Mononuclear cell (primary cell): ENCODE measurements around the gene SOX9. TPM values are rescaled to one million over a fixed set of nuclear protein-coding genes. Genes with fewer than 3 reads are reported as not detected.
"Not testable (repeated sequence)": the region's sequence is repeated elsewhere in the genome, so short reads cannot be mapped to it uniquely, and the experiment has no call there.

Experiments
- H3K27me3 ChIP-seq: 2 replicates; pipeline ENCODE4 v1.6.0; 2011; ENCODE audit warnings: low read length, control low read depth; ENCODE audit not compliant: insufficient read depth
- H3K4me1 ChIP-seq: 2 replicates; pipeline ENCODE4 v1.5.1; 2011; ENCODE audit warnings: mild to moderate bottlenecking, low read length, control low read depth; ENCODE audit not compliant: insufficient read depth
- H3K4me3 ChIP-seq: 2 replicates; pipeline ENCODE4 v1.5.1; 2011; ENCODE audit warnings: mild to moderate bottlenecking, low read length, moderate library complexity
- H3K9me3 ChIP-seq: 2 replicates; pipeline ENCODE4 v1.5.1; 2011; ENCODE audit warnings: low read depth, mild to moderate bottlenecking, control low read depth, low read length
- total RNA-seq: library from RNA; depleted of rRNA; stranded (reverse); fragments of >200 nt; gene quantifications from one replicate; pipeline ENCODE4 v1.2.3, GENCODE V29; 2012

Gene SOX9
- total RNA-seq, 1 donor: not detected

- Histone ChIP-seq H3K9me3 (no peaks in the 10 kb centered on the region), H3K4me3 (no peak overlapping the region), H3K27me3 (no peaks in the 10 kb centered on the region), H3K4me1 (no peaks in the 10 kb centered on the region)
Measured at GRCh38 chr17:72134608-72135394, 14.0 kb downstream of the SOX9 start.

- Histone ChIP-seq H3K27me3 (no peaks in the 10 kb centered on the region), H3K4me1 (no peaks in the 10 kb centered on the region), H3K4me3 (no peak overlapping the region), H3K9me3 (no peaks in the 10 kb centered on the region)
Measured at GRCh38 chr17:72135546-72136325, 14.9 kb downstream of the SOX9 start.

GRCh38 chr17:72136692-72137091 lies 15.9 kb downstream of the SOX9 start:
- no peaks in the 10 kb centered on the region for H3K4me1 ChIP-seq
- no peak overlapping the region for H3K4me3 ChIP-seq
- H3K9me3 ChIP-seq: no peaks in the 10 kb centered on the region
- no peaks in the 10 kb centered on the region for H3K27me3 ChIP-seq

- H3K9me3 ChIP-seq: no peaks in the 10 kb centered on the region
- H3K27me3 ChIP-seq: no peaks in the 10 kb centered on the region
- no peaks in the 10 kb centered on the region for H3K4me1 ChIP-seq
- no peak overlapping the region for H3K4me3 ChIP-seq
Measured at GRCh38 chr17:72137161-72137560, 16.3 kb downstream of the SOX9 start.

- no peaks in the 10 kb centered on the region for H3K27me3 ChIP-seq
- H3K4me1 ChIP-seq: no peaks in the 10 kb centered on the region
- no peak overlapping the region for H3K4me3 ChIP-seq
- no peaks in the 10 kb centered on the region for H3K9me3 ChIP-seq
Measured at GRCh38 chr17:72139212-72139611, 18.4 kb downstream of the SOX9 start.

- H3K4me1 ChIP-seq: no peaks in the 10 kb centered on the region
- no peaks in the 10 kb centered on the region for H3K27me3 ChIP-seq
- no peaks in the 10 kb centered on the region for H3K9me3 ChIP-seq
- no peak overlapping the region for H3K4me3 ChIP-seq
Measured at GRCh38 chr17:72141336-72141735, 20.5 kb downstream of the SOX9 start.

- not testable (repeated sequence) for H3K9me3 ChIP-seq, H3K27me3 ChIP-seq, H3K4me3 ChIP-seq, H3K4me1 ChIP-seq
Measured at GRCh38 chr17:72142097-72142496, 21.3 kb downstream of the SOX9 start.

GRCh38 chr17:72142614-72143013 lies 21.8 kb downstream of the SOX9 start:
- H3K4me1 ChIP-seq: no peaks in the 10 kb centered on the region
- H3K4me3 ChIP-seq: no peak overlapping the region
- no peaks in the 10 kb centered on the region for H3K9me3 ChIP-seq
- no peaks in the 10 kb centered on the region for H3K27me3 ChIP-seq

GRCh38 chr17:72143245-72143644 lies 22.4 kb downstream of the SOX9 start:
- Histone ChIP-seq H3K9me3 (no peaks in the 10 kb centered on the region), H3K4me3 (no peak overlapping the region), H3K4me1 (no peaks in the 10 kb centered on the region), H3K27me3 (no peaks in the 10 kb centered on the region)

- Histone ChIP-seq H3K4me3 (no peak overlapping the region), H3K4me1 (no peaks in the 10 kb centered on the region), H3K27me3 (no peaks in the 10 kb centered on the region), H3K9me3 (no peaks in the 10 kb centered on the region)
Measured at GRCh38 chr17:72144101-72144500, 23.3 kb downstream of the SOX9 start.

- Histone ChIP-seq H3K27me3 (no peaks in the 10 kb centered on the region), H3K4me1 (no peaks in the 10 kb centered on the region), H3K4me3 (no peak overlapping the region), H3K9me3 (no peaks in the 10 kb centered on the region)
Measured at GRCh38 chr17:72145562-72145961, 24.7 kb downstream of the SOX9 start.

- H3K9me3 ChIP-seq: no peaks in the 10 kb centered on the region
- no peaks in the 10 kb centered on the region for H3K4me1 ChIP-seq
Measured at GRCh38 chr17:72145962-72146361, 25.1 kb downstream of the SOX9 start.

GRCh38 chr17:72146371-72146770 lies 25.6 kb downstream of the SOX9 start:
- H3K4me1 ChIP-seq: no peaks in the 10 kb centered on the region
- no peaks in the 10 kb centered on the region for H3K27me3 ChIP-seq
- no peaks in the 10 kb centered on the region for H3K9me3 ChIP-seq
- no peak overlapping the region for H3K4me3 ChIP-seq

More at GRCh38 chr17:72145962-72146361, 25.1 kb downstream of the SOX9 start:
- Histone ChIP-seq H3K27me3 (no peaks in the 10 kb centered on the region), H3K4me3 (no peak overlapping the region)

- no peaks in the 10 kb centered on the region for H3K9me3 ChIP-seq
Measured at GRCh38 chr17:72150632-72151460, 30.0 kb downstream of the SOX9 start.

More at GRCh38 chr17:72150632-72151460, 30.0 kb downstream of the SOX9 start:
- H3K4me1 ChIP-seq: no peaks in the 10 kb centered on the region
- no peak overlapping the region for H3K4me3 ChIP-seq
- H3K27me3 ChIP-seq: no peaks in the 10 kb centered on the region
